ENCODE results near the gene SYT5.

The SYT5 gene

GRCh38 chr19:55145232-55145631 is 34.9 kb downstream of the SYT5 start:
- DNase-seq: no peak

- DNase-seq: no peak
Measured at GRCh38 chr19:55141696-55142095, 38.4 kb downstream of the SYT5 start.

DNA sequence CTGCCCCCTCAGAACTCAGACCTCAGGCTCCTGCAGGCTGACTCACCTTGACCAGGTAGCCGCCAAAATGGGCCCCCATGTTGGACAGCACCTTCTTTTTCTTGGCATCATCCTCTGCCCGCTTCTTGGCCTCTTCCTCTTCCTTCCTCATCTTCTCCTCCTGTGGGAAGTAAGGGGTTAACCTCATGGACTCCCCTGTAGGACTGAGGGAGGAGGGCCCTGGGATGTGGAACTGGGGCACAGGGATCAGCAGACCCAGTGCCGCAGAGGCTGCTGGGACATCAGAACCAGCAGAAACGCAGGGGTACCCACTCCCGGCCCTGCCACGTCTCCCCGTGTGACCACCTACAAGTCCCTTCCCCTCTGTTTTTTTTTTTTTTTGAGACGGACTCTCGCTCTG is 42.2 kb downstream of the SYT5 start:
- no peak for DNase-seq

GRCh38 chr19:55136399-55137102 is 43.5 kb downstream of the SYT5 start:
- no peak for DNase-seq

- DNase-seq: no peak
Measured at GRCh38 chr19:55134736-55135135, 45.4 kb downstream of the SYT5 start.

- DNase-seq: no peak
Measured at GRCh38 chr19:55133639-55134444, 46.2 kb downstream of the SYT5 start.

DNA sequence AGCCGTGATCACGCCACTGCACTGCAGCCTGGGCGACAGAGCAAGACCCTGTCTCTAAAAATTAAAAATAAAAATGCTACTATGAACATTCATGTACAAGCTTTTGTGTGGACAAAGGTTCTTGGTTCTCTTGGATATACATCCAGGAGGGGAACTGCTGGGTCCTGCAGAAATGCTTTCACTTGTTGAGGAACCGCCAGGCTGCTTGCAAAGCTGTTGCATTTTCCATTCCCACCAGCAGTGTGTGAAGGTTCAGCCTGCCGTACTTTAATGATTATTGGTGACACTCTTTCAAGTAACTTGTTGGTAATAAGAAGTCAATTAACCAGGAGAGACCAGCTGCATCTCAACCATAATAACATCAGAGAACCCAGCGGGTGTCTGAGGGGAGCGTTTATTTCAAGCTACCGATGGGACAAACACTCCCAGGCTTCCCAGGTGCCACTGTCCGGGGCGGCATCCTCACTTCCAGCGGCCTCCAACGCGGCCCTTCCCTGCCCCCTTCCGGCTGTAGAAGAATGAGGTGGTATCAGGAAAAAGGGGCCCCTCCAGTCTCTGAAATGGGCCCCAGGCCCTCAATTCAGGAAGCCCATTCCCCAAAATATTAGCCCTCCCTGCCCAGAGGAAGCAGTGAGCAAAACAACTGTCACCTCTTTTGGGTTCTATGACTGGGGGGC is 47.5 kb downstream of the SYT5 start:
- no peak for DNase-seq

DNA sequence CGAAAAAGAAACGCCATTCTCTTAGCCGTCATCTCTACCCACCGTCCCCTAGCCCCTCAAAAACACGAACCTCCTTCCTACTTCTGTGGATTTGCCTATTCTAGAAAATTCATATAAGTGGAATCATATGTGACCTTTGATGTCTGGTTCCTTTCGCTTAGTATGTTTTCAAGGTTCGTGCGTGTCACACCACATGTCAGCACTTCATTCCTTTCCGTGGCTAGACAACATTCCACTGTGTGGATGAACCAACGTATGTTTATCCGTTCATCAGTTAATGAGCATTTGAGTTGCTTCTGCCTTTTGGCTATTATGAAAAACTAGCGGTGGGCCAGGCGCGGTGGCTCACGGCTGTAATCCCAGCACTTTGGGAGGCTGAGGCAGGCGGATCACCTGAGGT is 48.7 kb downstream of the SYT5 start:
- no peak for DNase-seq

Data from NCI-H748 treated with DMSO at 0.1 percent for 48 hours (cell line).